GM19455 (cell line): ENCODE data around the gene SMPD3.

Source experiments
- ATAC-seq: cut with Tn5 transposase; IDR thresholded peaks from one replicate; pipeline ENCODE4 v1.9.1; 2021; ENCODE audit not compliant: unreplicated experiment

Gene SMPD3

GRCh38 chr16:68371706-68372380 lies 76.5 kb downstream of the SMPD3 start:
- no peak for ATAC-seq

GRCh38 chr16:68371276-68371651 lies 77.0 kb downstream of the SMPD3 start:
- no peak for ATAC-seq

GRCh38 chr16:68370581-68371275 lies 77.6 kb downstream of the SMPD3 start:
- no peak for ATAC-seq

GRCh38 chr16:68369697-68370580 lies 78.4 kb downstream of the SMPD3 start:
- ATAC-seq = peak; percentile 56

- ATAC-seq = no peak
These were observed 79.1 kb downstream of the SMPD3 start for GRCh38 chr16:68369168-68369567.

GRCh38 chr16:68368301-68368888 lies 79.9 kb downstream of the SMPD3 start:
- ATAC-seq = no peak

- no peak for ATAC-seq
These were observed 80.4 kb downstream of the SMPD3 start for GRCh38 chr16:68367891-68368290.

- no peak for ATAC-seq
These were observed 80.9 kb downstream of the SMPD3 start for GRCh38 chr16:68367440-68367839.

GRCh38 chr16:68367030-68367429 lies 81.3 kb downstream of the SMPD3 start:
- no peak for ATAC-seq

- no peak for ATAC-seq
These were observed 82.2 kb downstream of the SMPD3 start for GRCh38 chr16:68366062-68366461.

- ATAC-seq = no peak
These were observed 83.0 kb downstream of the SMPD3 start for GRCh38 chr16:68365167-68365817.

- no peak for ATAC-seq
These were observed 83.7 kb downstream of the SMPD3 start for GRCh38 chr16:68364561-68364998.

- no peak for ATAC-seq
These were observed 84.4 kb downstream of the SMPD3 start for GRCh38 chr16:68363658-68364521.

GRCh38 chr16:68362947-68363657 lies 85.2 kb downstream of the SMPD3 start:
- no peak for ATAC-seq

- ATAC-seq = no peak
These were observed 85.9 kb downstream of the SMPD3 start for GRCh38 chr16:68362262-68362913.

- ATAC-seq = no peak
These were observed 86.8 kb downstream of the SMPD3 start for GRCh38 chr16:68361485-68361884.

GRCh38 chr16:68360956-68361355 lies 87.4 kb downstream of the SMPD3 start:
- ATAC-seq = no peak

GRCh38 chr16:68360547-68360946 lies 87.8 kb downstream of the SMPD3 start:
- ATAC-seq = no peak
